Measurements from ENCODE around the gene WASF3. TPM values are rescaled to one million over a fixed set of nuclear protein-coding genes. Genes with fewer than 3 reads are reported as not detected.

Gene WASF3
- total and polyA plus RNA-seq, 8 donors = 3.6 to 9.3 (median 5.2) TPM

DNA sequence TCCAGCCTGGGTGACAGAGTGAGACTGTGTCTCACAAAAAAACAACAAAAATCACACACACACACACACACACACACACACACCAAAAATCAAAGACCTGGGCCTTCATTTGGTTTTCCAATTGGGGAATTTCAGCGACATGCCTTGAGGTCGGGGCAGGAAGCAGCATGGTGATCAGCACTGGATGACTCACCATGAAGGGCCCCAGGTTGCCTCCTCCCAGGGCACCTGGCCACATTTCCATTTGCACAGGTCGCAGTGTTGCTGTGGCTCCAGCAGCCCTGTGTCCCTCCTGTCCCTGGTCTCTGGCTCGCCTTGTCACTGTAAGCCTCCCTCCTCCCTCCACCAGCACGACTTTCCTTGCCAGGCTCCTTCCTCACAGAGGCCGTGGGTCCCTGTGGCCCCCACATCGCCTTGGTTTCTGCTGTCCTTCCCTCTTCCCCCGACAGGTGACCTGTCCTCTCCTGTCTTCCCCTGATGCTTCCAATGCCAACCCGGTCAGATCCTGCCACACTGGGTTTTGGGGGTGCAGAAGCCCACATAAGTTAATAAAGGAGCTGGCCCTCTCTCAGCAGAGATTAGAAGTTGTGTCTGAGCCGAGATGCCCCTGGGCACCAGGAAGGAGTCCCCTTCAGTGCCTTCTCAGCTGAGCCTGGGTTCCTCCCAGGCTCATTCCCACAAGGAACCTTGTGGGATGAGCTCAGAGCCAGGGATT, 136.4 kb downstream of the WASF3 start:
- no peak for TF ChIP-seq CTCF (IDR thresholded peaks at IDR 0.05)
- no peak for ATAC-seq
- H3K27ac ChIP-seq = no peak overlapping the region
- 73 to 83% methylated on average over 10 of the region's 10 CpGs for WGBS, 2 donors
- no peaks in the 10 kb centered on the region for H3K27me3 ChIP-seq
- no peak overlapping the region for H3K4me3 ChIP-seq
- intact Hi-C loops (cut with DNase I) = loop anchor here in 2 of 3 donors (10.0 kb wide), 2 partner anchors 509 to 1119 kb away; no protein-coding TSS in a partner anchor
- no peaks in the 10 kb centered on the region for H3K9me3 ChIP-seq
- H3K4me1 ChIP-seq = peaks cover 0 to 3% (median 0%) of the 10 kb centered on the region in 3 donors
- peaks cover 0 to 1% (median 0%) of the 10 kb centered on the region in 3 donors for H3K36me3 ChIP-seq
- no peak for DNase-seq
- FAIRE-seq = no peak

- FAIRE-seq (no peak), ATAC-seq (no peak), DNase-seq (no peak)
- Histone ChIP-seq H3K36me3 (no peaks in the 10 kb centered on the region), H3K27me3 (no peaks in the 10 kb centered on the region), H3K9me3 (no peaks in the 10 kb centered on the region), H3K4me1 (peaks cover 0 to 3% (median 0%) of the 10 kb centered on the region in 3 donors), H3K27ac (no peak overlapping the region), H3K4me3 (no peak overlapping the region)
- 73 to 78% methylated on average over 19 of the region's 19 CpGs for WGBS, 2 donors
- intact Hi-C loops (cut with DNase I) = loop anchor here in 2 of 3 donors (5.0 to 10.0 kb wide), 5 partner anchors 207 to 1120 kb away; no protein-coding TSS in a partner anchor
- TF ChIP-seq CTCF (IDR thresholded peaks at IDR 0.05) = no peak
These were observed 137.3 kb downstream of the WASF3 start for GRCh38 chr13:26694609-26695359.

GRCh38 chr13:26695360-26695705, 137.8 kb downstream of the WASF3 start:
- 67 to 74% methylated on average over 9 of the region's 9 CpGs for WGBS, 2 donors
- Histone ChIP-seq H3K4me1 (peaks cover 0 to 3% (median 0%) of the 10 kb centered on the region in 3 donors), H3K9me3 (no peaks in the 10 kb centered on the region), H3K27ac (no peak overlapping the region), H3K4me3 (no peak overlapping the region), H3K36me3 (no peaks in the 10 kb centered on the region), H3K27me3 (no peaks in the 10 kb centered on the region)
- TF ChIP-seq CTCF (IDR thresholded peaks at IDR 0.05) = no peak
- DNase-seq (no peak), ATAC-seq (no peak), FAIRE-seq (no peak)
- intact Hi-C loops (cut with DNase I) = loop anchor here in 2 of 3 donors (5.0 to 10.0 kb wide), 5 partner anchors 208 to 1121 kb away; no protein-coding TSS in a partner anchor

- 39 to 41% methylated on average over 15 of the region's 15 CpGs for WGBS, 2 donors
- DNase-seq (no peak), FAIRE-seq (no peak), ATAC-seq (no peak)
- Histone ChIP-seq H3K27ac (no peak overlapping the region), H3K27me3 (no peaks in the 10 kb centered on the region), H3K4me1 (peaks cover 0 to 3% (median 0%) of the 10 kb centered on the region in 3 donors), H3K36me3 (no peaks in the 10 kb centered on the region), H3K9me3 (no peaks in the 10 kb centered on the region), H3K4me3 (no peak overlapping the region)
- no peak for TF ChIP-seq CTCF (IDR thresholded peaks at IDR 0.05)
- intact Hi-C loops (cut with DNase I) = loop anchor here in 2 of 3 donors (5.0 to 10.0 kb wide), 5 partner anchors 209 to 1121 kb away; no protein-coding TSS in a partner anchor
These were observed 138.4 kb downstream of the WASF3 start for GRCh38 chr13:26695891-26696311.

Measured in pancreas (tissue), 10 donors.